K562 (cell line): ENCODE results near the gene DLX2. TPM values are rescaled to one million over a fixed set of nuclear protein-coding genes. Genes with fewer than 3 reads are reported as not detected.

Experiments
- CBX5 ChIP-seq: IDR thresholded peaks from 2 replicates; pipeline ENCODE4 v1.6.1; 2014; ENCODE audit warnings: low read depth, borderline replicate concordance
- JUN ChIP-seq, 2 experiments: sonication (generic) in 1 of 2; formaldehyde crosslinking in 1 of 2; IDR thresholded peaks; 2 replicates each; pipeline versions ENCODE4 v1.6.1 to v1.8.0; 2012 to 2022; ENCODE audit warnings: borderline replicate concordance in 2 of 2, mild to moderate bottlenecking in 2 of 2, improper control_type of control experiment in 1 of 2, low read depth in 1 of 2, low read length in 1 of 2, missing genetic modification reagents in 1 of 2
- MIER1 ChIP-seq: fragments of 450-650 bp; IDR thresholded peaks from 2 replicates; pipeline ENCODE4 v1.6.1; 2016; ENCODE audit warnings: antibody characterized with exemption, mild to moderate bottlenecking, low read depth
- MTF1 ChIP-seq: fragments of 250-450 bp; sonication (Bioruptor Pico); IDR thresholded peaks from 2 replicates; pipeline ENCODE4 v1.9.0; 2021; ENCODE audit warnings: moderate library complexity, mild to moderate bottlenecking, inconsistent platforms, borderline replicate concordance
- NONO ChIP-seq, 2 experiments: fragments of 200-400 bp in 1 of 2; fragments of 450-650 bp in 1 of 2; formaldehyde crosslinking in 1 of 2; IDR thresholded peaks; 2 replicates each; pipeline ENCODE4 v1.6.1; 2017; ENCODE audit warnings: low read depth in 2 of 2, mild to moderate bottlenecking in 2 of 2, moderate library complexity in 2 of 2, low read length in 1 of 2
- SIX5 ChIP-seq, 2 experiments: IDR thresholded peaks; 2 replicates each; pipeline ENCODE4 v1.6.1; 2011; ENCODE audit warnings: low read length in 2 of 2, borderline replicate concordance in 1 of 2, low read depth in 1 of 2, mild to moderate bottlenecking in 1 of 2, moderate library complexity in 1 of 2; ENCODE audit not compliant: insufficient read depth in 1 of 2
- TAF1 ChIP-seq: IDR thresholded peaks from 2 replicates; pipeline ENCODE4 v1.6.1; 2011; ENCODE audit warnings: mild to moderate bottlenecking, low read length, moderate library complexity; ENCODE audit not compliant: insufficient read depth, control insufficient read depth, severe bottlenecking; ENCODE audit errors: extremely low read depth
- ZNF140 ChIP-seq: fragments of 250-450 bp; sonication (Bioruptor Pico); IDR thresholded peaks from 2 replicates; pipeline ENCODE4 v1.8.0; 2021; ENCODE audit warnings: moderate library complexity, mild to moderate bottlenecking, inconsistent platforms
- ZNF197 ChIP-seq: fragments of 200-800 bp; sonication (Bioruptor generic); IDR thresholded peaks from 2 replicates; pipeline ENCODE4 v1.6.1; 2016; ENCODE audit warnings: low read depth, missing genetic modification characterization, missing compliant biosample characterization
- ZNF212 ChIP-seq: fragments of 450-650 bp; formaldehyde crosslinking; IDR thresholded peaks from 2 replicates; pipeline ENCODE4 v1.4.0; 2020; ENCODE audit warnings: mild to moderate bottlenecking
- polyA plus RNA-seq, 8 experiments: library from polyadenylated mRNA; depleted of rRNA in 4 of 8; stranded (reverse) in 5 of 8; unstranded in 3 of 8; fragments of >200 nt; fragmentation: Nextera tagmentation in 2 of 8; fragmentation: Illumina TruSeq in 1 of 8; extraction: Ambion mirVana in 2 of 8; extraction: Trizol in 1 of 8; gene quantifications; 2 replicates each; pipeline versions ENCODE4 v1.2.1 to v1.2.3, GENCODE V29; 2011 to 2014; ENCODE audit warnings: inconsistent platforms in 1 of 8, missing spikeins in 1 of 8
- total RNA-seq, 7 experiments: library from RNA; depleted of rRNA in 6 of 7; stranded (reverse); fragments of >200 nt in 6 of 7; fragmentation: Illumina TruSeq in 2 of 7; extraction: Trizol in 2 of 7; gene quantifications; 2 replicates each; pipeline versions ENCODE4 v1.2.1 to v1.2.3, GENCODE V29; 2011 to 2021; ENCODE audit warnings: low replicate concordance in 1 of 7
- TF ChIP-seq, protein P1 (sequence below): fragments of 450-650 bp; IDR thresholded peaks from 2 replicates; pipeline ENCODE4 v1.7.0; 2016; ENCODE audit warnings: borderline replicate concordance
- TF ChIP-seq, protein P2 (sequence below): IDR thresholded peaks from 2 replicates; pipeline ENCODE4 v1.6.1; 2012; ENCODE audit warnings: low read depth, low read length, improper control_type of control experiment, borderline replicate concordance
- TF ChIP-seq, protein P3 (sequence below): fragments of 250-450 bp; sonication (Bioruptor Pico); IDR thresholded peaks from 2 replicates; pipeline ENCODE4 v1.5.0; 2020; ENCODE audit warnings: mild to moderate bottlenecking, borderline replicate concordance
- TF ChIP-seq, protein P4 (sequence below): fragments of 450-650 bp; IDR thresholded peaks from 2 replicates; pipeline ENCODE4 v1.6.1; 2018; ENCODE audit not compliant: partially characterized antibody

DLX2 gene
- total and polyA plus RNA-seq, 9 of the 15 experiments (the other 6 are each of a cell fraction or from before 2014, with no cell fraction given) = 0.14 to 4.3 (median 0.86) TPM

DNA sequence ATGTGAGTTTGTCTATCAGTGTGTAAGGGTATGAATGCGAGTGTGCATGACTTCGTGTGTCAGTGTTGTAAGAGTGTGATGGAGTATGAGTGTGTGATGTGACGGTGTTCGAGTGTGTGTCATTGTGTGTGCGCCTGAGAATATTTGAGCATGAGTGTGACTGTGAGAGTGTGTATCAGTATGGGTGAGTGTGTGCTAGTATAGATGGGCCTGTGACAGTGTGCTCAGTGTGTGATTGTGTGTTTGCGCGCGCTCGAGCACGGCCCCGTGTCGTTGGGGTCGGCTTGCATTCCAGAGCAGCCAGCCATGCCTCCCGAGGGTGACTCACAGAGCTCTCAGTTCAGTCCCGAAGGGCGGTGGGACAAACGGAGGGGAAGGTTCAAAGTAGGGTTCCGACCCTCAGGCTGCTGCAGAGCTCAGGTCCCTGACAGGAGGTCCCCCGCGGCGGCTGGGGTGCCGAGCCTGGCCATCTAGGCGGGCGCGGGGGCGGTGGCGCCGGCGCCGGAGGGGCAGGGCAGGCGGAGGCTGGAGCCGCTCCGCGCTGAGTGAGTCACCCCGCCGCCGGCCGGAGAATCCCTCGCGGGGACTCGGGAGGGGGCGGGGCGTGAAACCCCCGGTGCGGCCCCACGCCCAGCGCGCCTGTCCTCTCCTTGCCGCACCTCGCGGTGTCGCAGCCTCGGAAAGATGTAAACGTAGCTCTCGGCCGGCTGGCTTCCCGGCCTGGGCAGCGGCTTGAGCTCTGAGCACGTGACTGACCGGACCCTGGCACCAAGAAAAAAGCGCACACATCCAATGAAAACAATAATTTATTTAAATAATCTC is 3.8 kb downstream of the DLX2 start (continued):
- TF ChIP-seq, protein P1, sequence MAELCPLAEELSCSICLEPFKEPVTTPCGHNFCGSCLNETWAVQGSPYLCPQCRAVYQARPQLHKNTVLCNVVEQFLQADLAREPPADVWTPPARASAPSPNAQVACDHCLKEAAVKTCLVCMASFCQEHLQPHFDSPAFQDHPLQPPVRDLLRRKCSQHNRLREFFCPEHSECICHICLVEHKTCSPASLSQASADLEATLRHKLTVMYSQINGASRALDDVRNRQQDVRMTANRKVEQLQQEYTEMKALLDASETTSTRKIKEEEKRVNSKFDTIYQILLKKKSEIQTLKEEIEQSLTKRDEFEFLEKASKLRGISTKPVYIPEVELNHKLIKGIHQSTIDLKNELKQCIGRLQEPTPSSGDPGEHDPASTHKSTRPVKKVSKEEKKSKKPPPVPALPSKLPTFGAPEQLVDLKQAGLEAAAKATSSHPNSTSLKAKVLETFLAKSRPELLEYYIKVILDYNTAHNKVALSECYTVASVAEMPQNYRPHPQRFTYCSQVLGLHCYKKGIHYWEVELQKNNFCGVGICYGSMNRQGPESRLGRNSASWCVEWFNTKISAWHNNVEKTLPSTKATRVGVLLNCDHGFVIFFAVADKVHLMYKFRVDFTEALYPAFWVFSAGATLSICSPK = peak; percentile 71; the same call in 1 of the 2 replicates
- TF ChIP-seq, protein P2, sequence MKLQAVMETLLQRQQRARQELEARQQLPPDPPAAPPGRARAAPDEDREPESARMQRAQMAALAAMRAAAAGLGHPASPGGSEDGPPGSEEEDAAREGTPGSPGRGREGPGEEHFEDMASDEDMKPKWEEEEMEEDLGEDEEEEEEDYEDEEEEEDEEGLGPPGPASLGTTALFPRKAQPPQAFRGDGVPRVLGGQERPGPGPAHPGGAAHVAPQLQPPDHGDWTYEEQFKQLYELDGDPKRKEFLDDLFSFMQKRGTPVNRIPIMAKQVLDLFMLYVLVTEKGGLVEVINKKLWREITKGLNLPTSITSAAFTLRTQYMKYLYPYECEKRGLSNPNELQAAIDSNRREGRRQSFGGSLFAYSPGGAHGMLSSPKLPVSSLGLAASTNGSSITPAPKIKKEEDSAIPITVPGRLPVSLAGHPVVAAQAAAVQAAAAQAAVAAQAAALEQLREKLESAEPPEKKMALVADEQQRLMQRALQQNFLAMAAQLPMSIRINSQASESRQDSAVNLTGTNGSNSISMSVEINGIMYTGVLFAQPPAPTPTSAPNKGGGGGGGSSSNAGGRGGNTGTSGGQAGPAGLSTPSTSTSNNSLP = no peak
- TF ChIP-seq MIER1 (no peak), ZNF140 (no peak), NONO (IDR thresholded peaks at IDR 0.05; ENCODE audit: low read depth in 2 of 2, low read length in 1 of 2) (peak in 1 of 2 experiments; percentile 94; a peak in 2 of 4 replicates), CBX5 (peak; percentile 7; the same call in 1 of the 2 replicates), MTF1 (CRISPR knock-in tag) (no peak), SIX5 (IDR thresholded peaks at IDR 0.05; ENCODE audit: borderline replicate concordance in 1 of 2, insufficient read depth in 1 of 2, low read depth in 1 of 2, low read length in 2 of 2) (no peak), ZNF212 (CRISPR knock-in tag) (no peak), JUN (IDR thresholded peaks at IDR 0.05; ENCODE audit: borderline replicate concordance, low read depth, low read length) (peak; percentile 88), JUN (CRISPR knock-in tag; IDR thresholded peaks at IDR 0.05; ENCODE audit: borderline replicate concordance) (no peak), TAF1 (peak; percentile 56), ZNF197 (CRISPR knock-in tag) (no peak)
- TF ChIP-seq, protein P3, sequence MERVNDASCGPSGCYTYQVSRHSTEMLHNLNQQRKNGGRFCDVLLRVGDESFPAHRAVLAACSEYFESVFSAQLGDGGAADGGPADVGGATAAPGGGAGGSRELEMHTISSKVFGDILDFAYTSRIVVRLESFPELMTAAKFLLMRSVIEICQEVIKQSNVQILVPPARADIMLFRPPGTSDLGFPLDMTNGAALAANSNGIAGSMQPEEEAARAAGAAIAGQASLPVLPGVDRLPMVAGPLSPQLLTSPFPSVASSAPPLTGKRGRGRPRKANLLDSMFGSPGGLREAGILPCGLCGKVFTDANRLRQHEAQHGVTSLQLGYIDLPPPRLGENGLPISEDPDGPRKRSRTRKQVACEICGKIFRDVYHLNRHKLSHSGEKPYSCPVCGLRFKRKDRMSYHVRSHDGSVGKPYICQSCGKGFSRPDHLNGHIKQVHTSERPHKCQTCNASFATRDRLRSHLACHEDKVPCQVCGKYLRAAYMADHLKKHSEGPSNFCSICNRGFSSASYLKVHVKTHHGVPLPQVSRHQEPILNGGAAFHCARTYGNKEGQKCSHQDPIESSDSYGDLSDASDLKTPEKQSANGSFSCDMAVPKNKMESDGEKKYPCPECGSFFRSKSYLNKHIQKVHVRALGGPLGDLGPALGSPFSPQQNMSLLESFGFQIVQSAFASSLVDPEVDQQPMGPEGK (CRISPR knock-in tag) = no peak
- TF ChIP-seq, protein P4, sequence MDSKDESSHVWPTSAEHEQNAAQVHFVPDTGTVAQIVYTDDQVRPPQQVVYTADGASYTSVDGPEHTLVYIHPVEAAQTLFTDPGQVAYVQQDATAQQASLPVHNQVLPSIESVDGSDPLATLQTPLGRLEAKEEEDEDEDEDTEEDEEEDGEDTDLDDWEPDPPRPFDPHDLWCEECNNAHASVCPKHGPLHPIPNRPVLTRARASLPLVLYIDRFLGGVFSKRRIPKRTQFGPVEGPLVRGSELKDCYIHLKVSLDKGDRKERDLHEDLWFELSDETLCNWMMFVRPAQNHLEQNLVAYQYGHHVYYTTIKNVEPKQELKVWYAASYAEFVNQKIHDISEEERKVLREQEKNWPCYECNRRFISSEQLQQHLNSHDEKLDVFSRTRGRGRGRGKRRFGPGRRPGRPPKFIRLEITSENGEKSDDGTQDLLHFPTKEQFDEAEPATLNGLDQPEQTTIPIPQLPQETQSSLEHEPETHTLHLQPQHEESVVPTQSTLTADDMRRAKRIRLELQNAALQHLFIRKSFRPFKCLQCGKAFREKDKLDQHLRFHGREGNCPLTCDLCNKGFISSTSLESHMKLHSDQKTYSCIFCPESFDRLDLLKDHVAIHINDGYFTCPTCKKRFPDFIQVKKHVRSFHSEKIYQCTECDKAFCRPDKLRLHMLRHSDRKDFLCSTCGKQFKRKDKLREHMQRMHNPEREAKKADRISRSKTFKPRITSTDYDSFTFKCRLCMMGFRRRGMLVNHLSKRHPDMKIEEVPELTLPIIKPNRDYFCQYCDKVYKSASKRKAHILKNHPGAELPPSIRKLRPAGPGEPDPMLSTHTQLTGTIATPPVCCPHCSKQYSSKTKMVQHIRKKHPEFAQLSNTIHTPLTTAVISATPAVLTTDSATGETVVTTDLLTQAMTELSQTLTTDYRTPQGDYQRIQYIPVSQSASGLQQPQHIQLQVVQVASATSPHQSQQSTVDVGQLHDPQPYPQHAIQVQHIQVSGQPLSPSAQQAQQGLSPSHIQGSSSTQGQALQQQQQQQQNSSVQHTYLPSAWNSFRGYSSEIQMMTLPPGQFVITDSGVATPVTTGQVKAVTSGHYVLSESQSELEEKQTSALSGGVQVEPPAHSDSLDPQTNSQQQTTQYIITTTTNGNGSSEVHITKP = no peak
